HG03066 (cell line): ENCODE data around the gene MDFIC.
"Not testable (repeated sequence)": the region's sequence is repeated elsewhere in the genome, so short reads cannot be mapped to it uniquely, and the experiment has no call there.

ENCODE experiments used
- ATAC-seq: cut with Tn5 transposase; IDR thresholded peaks from one replicate; pipeline ENCODE4 v1.9.1; 2021; ENCODE audit warnings: low read depth; ENCODE audit not compliant: unreplicated experiment

MDFIC gene

GRCh38 chr7:114922026-114922651 lies at the start of gene MDFIC:
TSS of gene MDFIC (plus strand) at chr7:114922094. CDS start at chr7:114923034, 940 bp downstream.
- ATAC-seq = peak; percentile 32

GRCh38 chr7:114874170-114874569 lies 47.7 kb upstream of the MDFIC start:
- no peak for ATAC-seq

- ATAC-seq = no peak
These were observed 46.7 kb upstream of the MDFIC start for GRCh38 chr7:114875186-114875585.

GRCh38 chr7:114879554-114879953 lies 42.3 kb upstream of the MDFIC start:
- ATAC-seq = no peak

- no peak for ATAC-seq
These were observed 36.1 kb upstream of the MDFIC start for GRCh38 chr7:114885836-114886235.

- no peak for ATAC-seq
These were observed 35.7 kb upstream of the MDFIC start for GRCh38 chr7:114886241-114886640.

GRCh38 chr7:114889116-114889515 lies 32.8 kb upstream of the MDFIC start:
- ATAC-seq = not testable (repeated sequence)

GRCh38 chr7:114889646-114890285 lies 32.1 kb upstream of the MDFIC start:
- no peak for ATAC-seq

- no peak for ATAC-seq
These were observed 31.3 kb upstream of the MDFIC start for GRCh38 chr7:114890561-114890960.

GRCh38 chr7:114900127-114900526 lies 21.8 kb upstream of the MDFIC start:
- no peak for ATAC-seq

GRCh38 chr7:114901771-114902170 lies 20.1 kb upstream of the MDFIC start:
- no peak for ATAC-seq

- no peak for ATAC-seq
These were observed 18.8 kb upstream of the MDFIC start for GRCh38 chr7:114903131-114903530.

- no peak for ATAC-seq
These were observed 11.1 kb upstream of the MDFIC start for GRCh38 chr7:114910787-114911186.

- ATAC-seq = no peak
These were observed 10.5 kb upstream of the MDFIC start for GRCh38 chr7:114911411-114911810.

GRCh38 chr7:114916261-114916892 lies 5.5 kb upstream of the MDFIC start:
- ATAC-seq = peak; percentile 93

GRCh38 chr7:114917211-114917839 lies 4.6 kb upstream of the MDFIC start:
- ATAC-seq = no peak

- no peak for ATAC-seq
These were observed 2.3 kb upstream of the MDFIC start for GRCh38 chr7:114919587-114919986.

- ATAC-seq = no peak
These were observed 266 bp upstream of the MDFIC start for GRCh38 chr7:114921631-114922025.

GRCh38 chr7:114922652-114923402 lies 933 bp downstream of the MDFIC start:
- peak; percentile 33 for ATAC-seq

GRCh38 chr7:114923403-114923713 lies 1.5 kb downstream of the MDFIC start:
- no peak for ATAC-seq
